Stimulated activated CD4-positive, alpha-beta T cell treated with anti-CD3 and anti-CD28 coated beads, Interleukin-4, amount 100 ng/mL, for 48 hours (primary cell): ENCODE measurements around the gene FBLIM1.
"Not testable (repeated sequence)": the region's sequence is repeated elsewhere in the genome, so short reads cannot be mapped to it uniquely, and the experiment has no call there.

Source experiments
- DNase-seq, 2 donors: peaks; one replicate each; pipeline ENCODE4 v3.0.0-alpha.2; 2020; ENCODE audit warnings: low read depth in 2 of 2

FBLIM1 gene

DNA sequence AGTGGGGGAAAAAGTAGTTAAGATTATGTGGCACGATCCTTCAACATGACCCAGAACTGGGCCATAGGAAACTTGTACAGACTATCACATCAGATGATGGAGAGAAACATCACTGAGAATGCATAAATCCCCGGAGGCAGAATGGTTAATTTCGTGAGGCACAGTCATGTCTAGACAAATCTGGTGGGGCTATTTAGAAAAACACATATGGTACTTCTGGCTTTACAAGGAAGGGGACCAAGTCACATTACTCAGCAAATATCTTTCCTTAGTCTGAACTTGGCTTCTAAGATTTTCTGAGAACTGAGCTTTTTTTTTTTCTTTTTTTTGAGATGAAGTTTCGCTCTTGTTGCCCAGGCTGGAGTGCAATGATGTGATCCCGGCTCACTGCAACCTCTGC is 58.1 kb downstream of the FBLIM1 start:
- DNase-seq: no peak

DNA sequence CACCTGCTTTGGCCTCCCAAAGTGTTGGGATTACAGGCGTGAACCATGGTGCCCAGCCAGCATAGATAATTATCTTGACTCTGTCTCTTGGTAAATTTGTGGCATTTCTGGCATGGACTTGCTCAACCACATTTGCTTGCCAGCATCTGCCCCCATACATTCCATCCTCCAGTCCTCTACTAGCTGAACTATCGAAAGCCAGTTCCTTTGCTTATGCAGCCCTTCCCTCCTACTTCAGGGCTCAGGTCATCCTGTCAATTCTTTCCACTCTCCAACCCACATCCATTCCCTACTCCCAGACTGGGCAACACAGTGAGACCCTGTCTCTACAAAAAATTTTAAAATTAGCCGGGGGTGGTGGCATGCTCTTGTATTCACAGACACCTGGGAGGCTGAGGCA is 61.9 kb downstream of the FBLIM1 start:
- no peak for DNase-seq

DNA sequence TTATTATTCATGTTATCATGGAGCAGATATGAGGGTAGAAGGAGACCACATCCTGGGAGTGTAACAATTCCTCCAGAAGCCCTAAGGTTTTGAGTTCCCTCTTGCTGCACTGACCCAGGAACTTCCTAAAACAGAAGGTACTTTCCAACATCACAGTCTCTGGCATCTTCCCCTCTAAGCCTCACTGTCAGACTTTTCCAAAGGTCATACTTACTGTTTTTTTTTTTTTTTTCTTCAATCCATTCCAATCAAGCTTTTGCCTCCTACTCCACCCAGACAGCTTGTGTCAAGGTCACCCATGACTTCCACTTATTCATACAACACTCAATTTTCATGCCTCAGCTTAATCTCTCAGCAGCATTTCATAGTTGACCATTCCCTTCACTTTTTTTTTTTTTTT is 67.2 kb downstream of the FBLIM1 start:
- no peak for DNase-seq

DNA sequence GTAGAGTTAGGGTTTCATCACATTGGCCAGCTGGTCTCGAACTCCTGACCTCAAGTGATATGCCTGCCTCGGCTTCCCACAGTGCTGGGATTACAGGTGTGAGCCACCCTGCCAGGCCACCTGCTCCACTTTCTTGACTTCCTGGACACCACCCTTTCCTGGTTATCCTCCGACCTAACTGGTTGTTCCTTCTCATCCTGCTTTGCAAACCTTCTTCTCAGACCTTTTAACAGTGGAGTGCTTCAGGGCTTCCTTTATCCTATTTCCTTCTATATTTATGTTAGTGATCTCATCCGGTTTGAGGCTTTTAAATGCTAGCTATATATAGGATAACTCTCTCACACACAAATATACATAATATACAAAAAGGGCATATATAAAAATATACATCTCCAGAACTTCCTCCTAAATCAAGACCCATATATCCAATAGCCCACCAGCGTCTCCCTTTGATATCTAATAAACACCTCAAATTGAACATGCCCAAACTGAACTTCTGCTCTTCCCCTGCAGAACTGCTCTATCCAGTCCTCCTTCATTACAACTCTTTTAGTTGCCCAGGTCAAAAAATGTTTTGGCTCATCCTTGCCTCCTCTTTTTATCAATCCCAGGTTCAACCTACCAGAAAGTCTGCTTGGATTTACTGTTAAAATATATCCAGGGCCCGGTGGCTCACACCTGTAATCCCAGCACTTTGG is 68.4 kb downstream of the FBLIM1 start:
- no peak for DNase-seq

DNA sequence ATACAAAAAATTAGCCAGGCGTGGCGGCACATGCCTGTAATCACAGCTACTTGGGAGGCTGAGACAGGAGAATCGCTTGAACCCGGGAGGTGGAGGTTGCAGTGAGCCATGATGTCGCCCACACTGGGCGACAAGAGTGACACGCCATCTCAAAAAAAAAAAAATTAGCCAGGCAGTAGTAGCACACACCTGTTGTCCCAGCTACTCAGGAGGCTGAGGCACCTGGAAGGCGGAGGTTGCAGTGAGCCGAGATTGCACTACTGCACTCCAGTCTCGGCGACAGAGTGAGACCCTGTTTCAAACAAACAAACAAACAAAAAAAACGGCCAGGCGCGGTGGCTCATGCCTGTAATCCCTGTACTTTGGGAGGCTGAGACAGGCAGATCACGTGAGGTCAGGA is 69.0 kb downstream of the FBLIM1 start:
- DNase-seq: not testable (repeated sequence)

DNA sequence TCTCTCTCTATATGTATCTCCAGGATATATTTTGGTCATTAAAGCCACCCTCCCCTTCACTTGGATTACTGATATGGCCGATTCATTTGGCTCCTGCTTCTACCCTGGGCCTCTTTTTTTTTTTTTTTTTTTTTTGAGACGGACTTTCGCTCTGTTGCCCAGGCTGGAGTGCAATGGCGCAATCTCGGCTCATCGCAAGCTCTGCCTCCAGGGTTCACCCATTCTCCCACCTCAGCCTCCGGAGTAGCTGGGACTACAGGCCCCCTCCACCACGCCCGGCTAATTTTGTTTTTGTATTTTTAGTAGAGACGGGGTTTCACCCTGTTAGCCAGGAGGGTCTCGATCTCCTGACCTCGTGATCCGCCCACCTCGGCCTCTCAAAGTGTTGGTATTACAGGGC is 70.3 kb downstream of the FBLIM1 start:
- DNase-seq: not testable (repeated sequence)

DNA sequence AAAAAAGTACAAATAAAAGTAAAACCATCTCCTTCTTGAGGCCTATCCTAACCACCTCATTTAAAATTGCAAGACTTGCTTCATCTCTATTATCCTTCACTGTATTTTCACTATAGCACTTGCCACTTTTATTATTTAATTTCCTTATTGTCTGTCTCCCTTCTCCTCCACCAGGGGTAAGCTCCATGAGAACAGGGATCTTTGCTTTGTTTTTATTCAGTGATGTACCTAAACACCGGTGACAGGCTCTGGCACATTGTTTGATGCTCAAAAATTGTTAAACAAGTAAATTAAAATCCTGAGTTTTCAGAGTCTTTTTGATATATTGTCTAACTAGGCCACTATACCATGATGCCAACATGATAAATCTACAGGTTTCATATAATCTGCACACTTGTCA is 71.7 kb downstream of the FBLIM1 start:
- no peak for DNase-seq

DNA sequence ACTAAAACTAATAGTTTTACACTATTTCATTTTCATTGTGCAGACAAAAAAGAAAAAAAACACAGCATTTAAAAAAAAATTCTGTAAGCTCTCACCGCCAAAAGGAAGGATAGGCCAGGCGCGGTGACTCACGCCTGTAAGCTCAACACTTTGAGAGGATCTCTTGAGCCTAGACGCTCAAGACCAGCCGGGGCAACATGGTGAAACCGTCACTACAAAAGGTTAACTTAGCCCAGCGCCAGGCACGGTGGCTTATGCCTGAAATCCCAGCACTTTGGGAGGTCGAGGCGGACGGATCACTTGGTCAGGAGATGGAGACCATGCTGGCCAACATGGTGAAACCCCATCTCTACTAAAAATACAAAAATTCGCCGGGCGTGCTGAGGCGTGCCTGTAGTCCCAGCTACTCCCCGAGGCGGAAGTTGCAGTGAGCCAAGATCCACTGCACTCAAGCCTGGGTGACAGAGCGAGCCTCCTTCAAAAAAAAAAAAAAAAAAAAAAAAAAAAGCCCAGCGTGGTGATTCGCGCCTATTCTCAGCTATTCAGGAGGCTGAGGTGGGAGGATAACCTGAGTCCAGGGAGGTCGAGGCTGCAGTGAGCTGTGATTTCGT is 74.6 kb downstream of the FBLIM1 start:
- DNase-seq: peak; percentile 32 to 36

DNA sequence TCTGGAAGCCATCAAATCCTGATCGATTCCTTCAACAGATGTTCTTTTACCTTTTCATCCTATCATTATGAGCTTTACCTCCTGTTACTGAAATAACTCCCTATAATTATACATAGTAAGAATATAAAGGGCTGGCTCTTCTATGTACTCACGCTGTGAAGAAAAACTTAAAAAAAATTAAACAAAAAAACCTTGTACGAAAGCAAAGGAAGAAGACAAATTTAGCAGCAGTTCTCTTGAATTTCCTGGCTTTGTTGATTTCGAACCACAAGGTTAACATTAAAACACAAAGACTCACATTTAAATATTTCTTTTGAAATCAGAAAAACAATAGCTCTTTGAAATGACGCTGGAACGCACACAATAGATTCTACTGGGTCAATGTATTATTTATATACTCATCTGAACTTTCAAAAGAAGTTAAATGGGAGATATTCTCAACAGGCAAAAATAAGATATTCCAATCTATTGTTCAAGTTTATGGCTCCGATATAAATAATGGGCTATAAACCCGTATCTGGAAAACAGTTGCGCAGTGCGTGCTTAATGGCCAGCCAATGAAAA is 75.3 kb downstream of the FBLIM1 start:
- no peak for DNase-seq

DNA sequence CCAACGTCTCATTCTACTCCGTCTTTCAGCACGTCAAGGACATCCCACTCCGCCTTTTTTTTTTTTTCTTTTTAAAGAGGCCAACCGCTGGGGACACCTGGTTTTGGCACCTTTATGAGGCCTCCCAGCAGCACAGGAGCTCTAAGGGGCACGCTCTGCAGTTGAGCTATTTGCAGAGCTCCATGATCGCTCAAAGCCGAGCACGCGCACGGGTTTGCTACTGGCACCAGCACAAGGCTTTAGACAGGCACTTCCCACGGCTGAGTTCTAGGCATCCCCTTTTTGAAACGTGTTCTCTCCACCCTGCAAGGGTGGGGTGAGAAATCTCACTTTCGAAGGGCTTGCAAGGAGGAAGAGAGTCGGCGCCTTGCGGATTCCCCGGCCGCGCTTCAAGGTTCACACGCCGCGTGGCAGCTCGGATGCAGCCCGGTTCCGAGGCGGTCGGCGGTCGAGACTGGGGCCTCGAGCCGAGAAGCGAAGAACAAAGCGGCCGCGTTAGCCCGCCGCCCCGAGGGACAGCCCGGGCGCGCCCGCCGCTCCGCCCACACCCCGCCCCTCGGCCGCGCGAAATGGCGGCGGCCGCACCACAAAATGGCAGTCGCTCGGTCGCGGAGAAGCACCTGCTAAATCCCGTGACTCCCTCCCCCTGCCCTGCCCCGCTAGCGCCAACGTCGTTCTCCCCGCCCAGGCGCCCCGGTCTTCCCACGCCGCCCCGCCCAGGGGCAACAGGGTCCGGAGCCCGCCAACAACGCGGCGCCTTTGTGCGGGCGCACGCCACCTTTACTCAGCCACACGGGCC is 76.0 kb downstream of the FBLIM1 start:
- DNase-seq: peak; percentile 82 to 88

DNA sequence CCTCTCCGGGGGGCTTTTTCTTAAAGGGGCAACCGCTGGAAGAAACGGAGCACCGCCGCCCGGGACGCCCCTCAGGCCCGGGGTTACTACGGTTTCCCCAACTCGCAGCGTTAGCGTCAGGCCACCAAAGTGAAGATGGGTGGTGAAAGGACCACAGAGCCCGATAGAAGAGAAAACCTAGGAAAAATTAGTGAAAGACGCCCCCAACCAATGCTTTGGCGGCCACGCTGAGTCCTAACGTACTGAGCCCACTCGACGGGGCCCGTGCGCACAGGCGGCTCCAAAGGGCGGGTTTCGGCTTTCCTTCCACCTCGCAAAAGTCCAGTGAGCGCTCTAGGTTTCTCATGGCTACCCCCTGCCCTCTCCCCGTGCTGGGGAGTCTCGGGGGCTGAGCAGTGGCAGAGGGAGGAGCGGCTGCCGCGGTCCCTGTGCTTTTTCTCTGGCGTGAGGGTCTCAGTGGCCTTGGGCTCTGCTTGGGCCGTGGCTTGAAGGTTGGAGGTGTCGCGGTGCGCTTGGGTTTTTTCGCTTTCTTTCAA is 76.7 kb downstream of the FBLIM1 start:
- DNase-seq: no peak

DNA sequence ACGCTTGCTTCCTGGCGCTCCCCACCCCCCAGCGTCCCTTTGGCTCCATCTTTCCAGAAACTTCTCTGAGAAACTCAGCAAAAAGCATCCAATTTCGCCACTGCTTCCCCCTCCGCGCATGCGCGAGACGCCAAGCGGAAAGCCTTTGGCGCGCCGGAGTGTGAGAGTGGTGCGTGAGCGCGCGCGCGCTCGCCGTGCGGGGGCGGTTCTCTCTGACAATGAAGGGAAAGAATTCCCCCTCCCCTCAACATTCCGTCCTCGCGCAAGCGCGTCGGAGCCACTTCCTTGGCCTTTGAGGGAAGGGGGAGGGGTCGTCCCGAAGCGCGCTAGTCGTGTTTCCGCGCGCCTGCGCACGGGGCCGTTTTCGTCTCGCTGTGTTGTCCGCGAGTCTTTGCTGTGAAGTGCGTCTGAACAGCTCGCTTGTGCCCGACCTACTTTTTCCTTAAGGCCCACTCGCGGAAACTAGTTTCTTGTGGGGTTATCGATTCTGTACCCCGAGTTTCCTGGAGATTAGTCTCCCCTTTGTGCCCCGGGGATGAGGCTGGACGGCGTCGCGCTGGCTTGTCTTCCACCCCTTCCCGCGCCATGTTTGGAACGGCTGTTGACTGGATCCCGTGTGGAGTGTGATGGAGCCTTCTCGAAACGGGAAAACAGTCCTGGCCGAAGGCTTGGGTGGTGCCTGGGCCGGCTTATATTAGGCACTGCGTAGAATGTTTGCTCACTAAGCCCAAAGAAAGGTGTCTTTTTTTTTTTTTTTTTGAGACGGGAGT is 77.3 kb downstream of the FBLIM1 start:
- peak; percentile 98 to 99 for DNase-seq
